ENCODE measurements around the gene ZNF445. TPM values are rescaled to one million over a fixed set of nuclear protein-coding genes. Genes with fewer than 3 reads are reported as not detected.

The ZNF445 gene
- total RNA-seq, 1 experiment from 2014 or later: 19.0 TPM

- Histone ChIP-seq H3K4me3 (ENCODE audit: low read depth, low read length) (no peak overlapping the region), H3K9me3 (no peaks in the 10 kb centered on the region), H3K36me3 (ENCODE audit: control insufficient read depth, insufficient read depth, low read length) (no peaks in the 10 kb centered on the region), H3K4me1 (no peaks in the 10 kb centered on the region), H3K27me3 (replicated peaks; ENCODE audit: control insufficient read depth, insufficient read depth, low read length) (no peaks in the 10 kb centered on the region)
- POLR2A ChIA-PET: no interaction called here
- intact Hi-C loops (cut with micrococcal nuclease; ENCODE audit: unreplicated experiment): no loop called here
- Mint-ChIP-seq H3K27me3 (ENCODE audit: insufficient read depth, unreplicated experiment) (no peaks in the 10 kb centered on the region), H3K27ac (ENCODE audit: unreplicated experiment) (no peak overlapping the region), H3K4me3 (ENCODE audit: unreplicated experiment) (no peak overlapping the region), H3K9me3 (ENCODE audit: unreplicated experiment) (peaks cover 13% of the 10 kb centered on the region), H3K4me1 (ENCODE audit: low read depth, unreplicated experiment) (no peaks in the 10 kb centered on the region), H3K36me3 (ENCODE audit: insufficient read depth, unreplicated experiment) (no peaks in the 10 kb centered on the region)
- BruUV-seq (replicated peaks): no TSS peak
- no peak for TF ChIP-seq CTCF (IDR thresholded peaks at IDR 0.05; ENCODE audit: insufficient read depth in 1 of 2, low read depth in 1 of 2, low read length in 1 of 2, severe bottlenecking in 1 of 2, unreplicated experiment in 1 of 2)
- no peak for DNase-seq
- CTCF ChIA-PET: no interaction called here
These were observed 62.0 kb downstream of the ZNF445 start for GRCh38 chr3:44415421-44415820.

GRCh38 chr3:44414517-44415090 lies 62.9 kb downstream of the ZNF445 start:
- H3K27me3 Mint-ChIP-seq (ENCODE audit: insufficient read depth, unreplicated experiment): no peaks in the 10 kb centered on the region
- intact Hi-C loops (cut with micrococcal nuclease; ENCODE audit: unreplicated experiment): no loop called here
- Histone ChIP-seq H3K4me3 (ENCODE audit: low read depth, low read length) (no peak overlapping the region), H3K4me1 (no peaks in the 10 kb centered on the region), H3K9me3 (no peaks in the 10 kb centered on the region), H3K27me3 (replicated peaks; ENCODE audit: control insufficient read depth, insufficient read depth, low read length) (no peaks in the 10 kb centered on the region), H3K36me3 (ENCODE audit: control insufficient read depth, insufficient read depth, low read length) (no peaks in the 10 kb centered on the region)
- POLR2A ChIA-PET: no interaction called here
- no peak overlapping the region for H3K27ac Mint-ChIP-seq (ENCODE audit: unreplicated experiment)
- no peak overlapping the region for H3K4me3 Mint-ChIP-seq (ENCODE audit: unreplicated experiment)
- H3K9me3 Mint-ChIP-seq (ENCODE audit: unreplicated experiment): peaks cover 13% of the 10 kb centered on the region
- BruUV-seq (replicated peaks): no TSS peak
- CTCF ChIA-PET: no interaction called here
- no peaks in the 10 kb centered on the region for H3K4me1 Mint-ChIP-seq (ENCODE audit: low read depth, unreplicated experiment)
- no peaks in the 10 kb centered on the region for H3K36me3 Mint-ChIP-seq (ENCODE audit: insufficient read depth, unreplicated experiment)
- TF ChIP-seq CTCF (IDR thresholded peaks at IDR 0.05; ENCODE audit: insufficient read depth in 1 of 2, low read depth in 1 of 2, low read length in 1 of 2, severe bottlenecking in 1 of 2, unreplicated experiment in 1 of 2): no peak
- no peak for DNase-seq

GRCh38 chr3:44412365-44412764 lies 65.1 kb downstream of the ZNF445 start:
- H3K9me3 Mint-ChIP-seq (ENCODE audit: unreplicated experiment): no peaks in the 10 kb centered on the region
- H3K4me3 ChIP-seq (ENCODE audit: low read depth, low read length): no peak overlapping the region
- H3K27me3 Mint-ChIP-seq (ENCODE audit: insufficient read depth, unreplicated experiment): no peaks in the 10 kb centered on the region
- no peaks in the 10 kb centered on the region for H3K36me3 Mint-ChIP-seq (ENCODE audit: insufficient read depth, unreplicated experiment)
- no peak for DNase-seq
- no peak overlapping the region for H3K4me3 Mint-ChIP-seq (ENCODE audit: unreplicated experiment)
- no peaks in the 10 kb centered on the region for H3K4me1 Mint-ChIP-seq (ENCODE audit: low read depth, unreplicated experiment)
- ChIA-PET CTCF (no interaction called here), POLR2A (no interaction called here)
- H3K4me1 ChIP-seq: no peaks in the 10 kb centered on the region
- no peaks in the 10 kb centered on the region for H3K36me3 ChIP-seq (ENCODE audit: control insufficient read depth, insufficient read depth, low read length)
- H3K27ac Mint-ChIP-seq (ENCODE audit: unreplicated experiment): no peak overlapping the region
- no peaks in the 10 kb centered on the region for H3K9me3 ChIP-seq
- H3K27me3 ChIP-seq (replicated peaks; ENCODE audit: control insufficient read depth, insufficient read depth, low read length): no peaks in the 10 kb centered on the region
- BruUV-seq (replicated peaks): no TSS peak
- no peak for TF ChIP-seq CTCF (IDR thresholded peaks at IDR 0.05; ENCODE audit: insufficient read depth in 1 of 2, low read depth in 1 of 2, low read length in 1 of 2, severe bottlenecking in 1 of 2, unreplicated experiment in 1 of 2)
- intact Hi-C loops (cut with micrococcal nuclease; ENCODE audit: unreplicated experiment): no loop called here

All from Caco-2 (cell line).